Gastrocnemius medialis (tissue), 4 donors: ENCODE data around the gene SLC9A5.

Source experiments
- CTCF ChIP-seq, 5 experiments: fragments of 450-650 bp in 3 of 5; fragments of 200-600 bp in 2 of 5; sonication (generic) in 2 of 5; IDR thresholded peaks in 4 of 5; conservative IDR thresholded peaks in 1 of 5; 1 replicate in 4 of 5; 2 replicates in 1 of 5; pipeline ENCODE4 v1.5.1; 2016 to 2019; ENCODE audit warnings: antibody characterized with exemption in 5 of 5, mild to moderate bottlenecking in 3 of 5, moderate library complexity in 3 of 5
- POLR2A ChIP-seq, 2 donors: fragments of 450-650 bp; IDR thresholded peaks; one replicate each; pipeline ENCODE4 v1.6.1; 2017; ENCODE audit warnings: antibody characterized with exemption in 2 of 2, mild to moderate bottlenecking in 2 of 2, moderate library complexity in 2 of 2

DNA sequence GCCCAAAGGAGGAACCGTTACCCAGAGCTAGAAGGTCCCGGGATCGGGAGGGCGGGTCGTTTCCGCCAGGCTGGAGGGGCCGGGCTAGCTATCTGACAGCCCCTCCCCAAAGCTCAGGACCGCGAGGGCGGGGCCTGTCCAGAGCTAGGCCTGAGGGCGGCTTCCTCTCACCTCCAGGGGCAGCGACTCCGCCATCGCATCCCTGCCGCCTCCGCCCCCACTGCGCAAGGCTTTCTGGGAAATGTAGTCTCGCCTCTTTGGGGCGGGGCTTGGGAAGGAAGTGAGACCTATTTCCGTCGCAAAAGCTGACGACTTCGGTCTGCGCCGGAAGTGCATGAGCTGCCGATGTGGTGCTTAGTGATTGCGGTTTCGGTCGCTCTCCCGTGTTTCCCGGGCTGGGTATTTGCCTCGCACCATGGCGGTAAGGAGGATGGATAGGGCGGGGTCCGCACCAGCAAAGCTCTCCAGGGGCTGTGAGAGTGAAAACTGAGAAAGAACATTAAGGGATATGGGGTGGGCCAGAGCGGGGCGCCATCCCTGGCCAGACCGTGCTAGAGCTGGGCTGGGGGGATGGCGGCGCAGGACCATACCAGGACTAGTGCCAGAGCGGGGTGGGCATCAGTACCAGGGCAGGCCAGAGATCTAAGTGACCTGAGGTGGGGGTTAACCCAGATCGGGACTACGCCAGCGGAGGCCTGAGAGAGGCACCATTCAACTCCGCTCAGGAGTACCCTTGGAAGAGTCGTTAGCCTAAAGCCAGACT lies 21.8 kb upstream of the SLC9A5 start, which contains the start of gene TMEM208:
- TF ChIP-seq CTCF (IDR thresholded peaks at IDR 0.05 in 4 of 5, conservative IDR thresholded peaks at IDR 0.05 in 1 of 5) (peak in 1 of 5 experiments; percentile 33), POLR2A (IDR thresholded peaks at IDR 0.05) (peak; percentile 73 to 87)
